Dedifferentiated amniotic fluid mesenchymal stem cell (primary cell): Measurements from ENCODE around the gene ZSCAN5A.
"Not testable (repeated sequence)": the region's sequence is repeated elsewhere in the genome, so short reads cannot be mapped to it uniquely, and the experiment has no call there.

Source experiments
- DNase-seq: peaks from one replicate; pipeline ENCODE4 v3.0.0-alpha.2; 2016; ENCODE audit errors: extremely low spot score

The ZSCAN5A gene

DNA sequence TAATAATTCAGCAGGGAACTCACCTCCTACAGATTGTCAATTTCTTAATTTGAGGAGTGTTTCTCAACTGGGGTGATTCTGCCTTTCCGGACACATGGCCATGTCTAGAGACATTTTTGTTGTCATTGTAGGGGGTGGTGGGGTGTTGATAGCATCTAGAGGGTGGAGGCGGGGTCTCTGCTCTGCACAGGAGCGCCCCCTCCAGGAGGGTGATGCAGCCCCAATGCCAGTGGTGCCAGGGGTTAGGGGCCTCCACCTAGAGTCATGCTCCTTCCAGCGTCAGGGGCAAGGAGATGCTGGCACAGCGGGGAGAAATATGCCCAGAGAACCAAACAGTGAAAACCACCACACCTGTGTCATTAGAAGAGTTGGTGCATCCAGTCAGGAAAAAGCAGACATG lies 107.1 kb downstream of the ZSCAN5A start:
- DNase-seq: not testable (repeated sequence)

DNA sequence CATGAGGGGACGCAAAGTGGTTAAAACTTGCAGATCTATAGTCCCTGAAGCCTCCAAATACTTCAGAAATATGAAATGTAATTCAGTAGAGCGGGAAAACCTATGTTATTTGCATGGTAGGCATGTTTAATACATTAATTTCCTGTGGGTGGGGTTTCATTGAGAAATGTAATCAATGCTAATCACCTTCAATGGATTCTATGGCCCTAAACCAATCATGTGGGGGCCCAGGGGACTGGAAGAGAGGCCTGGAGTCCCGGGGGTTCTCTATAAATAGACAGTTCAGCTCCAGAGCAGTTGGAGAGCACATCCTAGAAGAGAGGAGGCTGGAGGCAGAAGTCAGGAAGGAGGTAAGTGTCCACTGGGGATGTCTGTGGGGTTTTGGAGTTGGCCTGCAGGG lies 112.7 kb downstream of the ZSCAN5A start, which contains the start of gene ZSCAN5C:
Gene ZSCAN5C, plus strand, starts transcription at position 301 of the 400 bp plus-strand sequence. CDS start 3,641 bp downstream, outside the sequence.
- DNase-seq: no peak

DNA sequence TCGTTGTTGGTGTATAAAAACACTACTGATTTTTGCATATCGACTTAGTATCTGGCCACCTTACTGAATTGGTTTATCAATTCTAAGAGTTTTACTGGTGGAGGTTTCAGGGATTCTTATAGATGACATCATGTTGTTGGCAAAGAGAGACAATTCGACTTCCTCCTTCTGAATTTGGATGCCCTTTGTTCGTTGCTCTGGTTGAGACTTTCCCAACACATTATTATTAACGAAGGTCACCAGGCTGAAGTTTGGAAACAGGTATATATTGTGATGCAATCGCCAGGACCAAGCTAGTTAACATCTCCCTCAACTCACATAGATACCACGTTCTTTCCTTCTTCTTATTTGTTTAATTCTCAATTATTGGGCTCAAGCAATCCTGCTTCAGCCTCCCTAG lies 115.0 kb downstream of the ZSCAN5A start:
- no peak for DNase-seq

DNA sequence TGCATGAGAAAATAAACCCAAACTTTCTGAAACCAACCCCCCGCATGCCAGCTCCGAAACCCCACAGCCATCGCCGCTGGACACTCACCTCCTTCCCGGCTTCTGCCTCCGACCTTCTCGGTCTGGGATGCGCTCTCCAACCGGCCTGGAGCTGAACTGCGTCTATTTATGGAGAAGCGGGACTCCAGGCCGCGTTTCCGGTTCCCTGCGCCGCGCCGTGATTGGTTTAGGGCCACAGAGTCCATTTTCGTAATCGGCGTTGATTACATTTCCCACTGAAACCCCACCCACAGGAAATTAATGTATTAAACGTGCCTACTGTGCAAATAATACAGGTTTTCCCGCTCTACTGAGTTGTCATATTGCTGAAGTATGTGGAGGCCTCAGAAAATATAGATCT lies 117.0 kb downstream of the ZSCAN5A start, which contains the start of gene ZSCAN5B:
Gene ZSCAN5B, minus strand, starts transcription at position 138 of the 400 bp plus-strand sequence. CDS start 4,731 bp downstream, outside the sequence.
- not testable (repeated sequence) for DNase-seq

DNA sequence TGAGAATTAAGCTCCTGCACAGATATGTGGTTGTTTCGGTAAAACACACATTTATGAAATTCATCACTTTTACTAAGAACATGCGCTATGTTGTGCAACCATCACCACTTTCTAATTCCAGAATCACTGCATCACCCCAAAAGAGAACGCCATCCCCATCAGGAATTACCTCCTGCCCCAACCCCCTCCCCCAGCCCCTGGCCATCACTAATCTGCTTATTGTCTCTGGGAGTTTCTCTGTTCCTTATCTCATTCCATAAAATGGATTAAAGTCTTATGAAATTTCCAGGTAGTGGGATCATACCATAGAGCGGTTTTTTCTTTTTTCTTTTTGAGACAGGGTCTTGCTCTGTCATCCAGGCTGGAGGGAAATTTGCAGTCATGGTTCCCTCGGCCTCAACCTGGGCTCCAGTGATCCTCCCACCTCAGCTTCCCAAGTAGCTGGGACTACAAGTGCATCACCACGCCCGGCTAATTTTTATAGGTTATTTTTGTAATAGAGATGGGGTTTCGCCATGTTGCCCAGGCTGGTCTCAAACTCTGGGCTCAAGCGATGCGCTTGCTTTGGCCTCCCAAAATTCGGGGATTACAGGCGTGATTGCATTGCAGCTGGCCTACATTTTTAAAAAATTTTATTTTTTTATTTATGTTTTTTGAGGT lies 120.5 kb downstream of the ZSCAN5A start:
- DNase-seq: no peak

DNA sequence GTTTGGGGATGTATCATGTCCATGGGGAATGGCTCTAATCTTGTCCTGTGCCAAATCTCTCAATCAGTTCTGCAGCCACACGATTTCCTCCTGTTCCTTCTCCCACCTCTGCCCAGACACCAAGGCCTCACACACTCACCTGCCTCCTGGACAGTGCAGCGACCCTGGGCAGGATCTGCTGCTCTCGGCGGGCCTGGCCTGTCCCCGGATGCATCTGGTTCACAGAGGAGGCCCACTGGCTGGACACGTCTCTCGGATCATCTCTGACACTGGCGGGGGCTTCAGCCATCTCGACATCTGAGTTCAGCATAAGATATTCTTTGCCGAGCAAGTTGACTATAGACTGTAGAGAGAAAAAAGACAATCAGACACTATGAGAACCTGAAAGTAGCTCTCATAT lies 122.9 kb downstream of the ZSCAN5A start:
- no peak for DNase-seq

DNA sequence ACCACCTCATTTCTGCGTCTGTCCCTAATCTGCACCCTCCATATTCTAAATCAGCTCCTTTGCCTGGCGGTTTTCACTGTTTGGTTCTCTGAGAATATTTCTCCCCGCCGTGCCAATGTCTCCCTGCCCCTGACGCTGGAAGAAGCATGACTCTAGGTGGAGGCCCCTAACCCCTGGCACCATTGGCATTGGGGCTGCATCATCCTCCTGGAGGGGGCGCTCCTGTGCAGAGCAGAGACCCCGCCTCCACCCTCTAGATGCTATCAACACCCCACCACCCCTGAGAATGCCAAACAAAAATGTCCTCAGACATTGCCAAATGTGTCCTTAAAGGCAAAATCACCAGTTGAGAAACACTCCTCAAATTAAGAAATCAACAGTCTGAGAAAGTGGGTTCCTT lies 123.5 kb downstream of the ZSCAN5A start:
- no peak for DNase-seq

DNA sequence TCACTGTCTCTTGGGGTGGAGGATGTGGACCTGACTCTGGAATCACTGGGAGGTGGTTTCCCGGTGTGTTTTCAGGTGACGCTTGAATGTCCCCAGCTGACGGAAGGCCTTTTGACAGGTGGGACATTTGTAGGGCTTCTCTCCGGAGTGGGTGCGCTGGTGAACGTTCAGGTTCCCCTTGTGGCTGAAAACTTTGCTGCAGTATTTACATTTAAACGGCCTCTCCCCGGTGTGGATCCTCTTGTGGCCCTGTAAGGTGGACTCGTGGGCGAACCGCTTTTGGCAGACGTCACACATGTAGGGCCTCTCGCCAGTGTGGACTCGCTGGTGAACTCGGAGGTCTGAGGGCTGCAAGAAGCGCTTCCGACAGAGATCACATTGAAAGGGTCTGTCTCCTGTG lies 124.9 kb downstream of the ZSCAN5A start:
- no peak for DNase-seq

DNA sequence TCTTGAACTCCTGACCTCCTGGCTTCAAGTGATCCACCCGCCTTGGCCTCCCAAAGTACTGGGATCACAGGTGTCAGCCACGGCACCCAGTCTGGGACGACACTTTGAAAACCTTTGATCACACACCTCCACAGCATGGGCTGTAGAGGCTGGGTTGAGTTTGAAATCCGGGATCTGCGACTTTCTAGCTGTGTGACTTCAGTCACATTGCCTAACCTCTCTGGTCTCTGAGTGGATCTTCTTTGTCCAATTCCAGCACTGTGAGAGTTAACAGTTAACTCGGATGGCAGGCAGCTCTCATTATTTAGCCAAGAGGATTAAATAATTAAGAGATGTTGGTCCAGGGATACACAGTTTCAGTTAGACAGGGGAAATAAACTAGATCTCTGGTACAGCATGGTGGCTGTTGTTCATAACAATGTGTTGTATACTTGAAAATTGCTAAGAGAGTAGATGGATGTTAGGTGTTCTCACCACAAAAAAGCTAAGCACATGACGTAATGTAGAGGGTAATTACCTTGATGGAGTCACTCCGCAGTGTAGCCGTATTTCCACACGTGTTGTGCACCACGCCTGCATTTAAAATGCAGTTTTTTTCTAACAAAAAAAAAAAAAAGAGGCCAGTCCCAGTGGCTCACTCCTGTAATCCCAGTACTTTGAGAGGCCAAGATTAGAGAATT lies 136.9 kb downstream of the ZSCAN5A start:
- no peak for DNase-seq

DNA sequence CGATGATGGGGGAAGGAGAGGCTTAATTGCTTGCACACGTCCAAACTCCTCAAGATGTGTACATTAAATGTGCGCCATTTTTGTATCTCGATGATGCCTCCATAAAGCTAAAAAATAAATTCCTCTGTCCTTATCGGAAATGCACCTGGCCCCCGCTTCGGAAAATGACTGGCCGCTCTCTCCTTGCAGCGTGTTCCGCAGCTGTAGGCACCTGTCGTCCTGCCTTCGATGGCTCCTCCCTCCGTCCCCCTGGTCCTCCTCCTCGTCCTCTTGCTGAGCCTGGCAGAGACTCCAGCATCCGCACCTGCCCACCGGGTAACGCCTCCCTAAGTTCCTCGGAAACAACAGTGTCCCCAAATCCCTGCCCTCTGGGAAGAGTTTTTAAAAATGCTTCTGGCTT lies 137.8 kb downstream of the ZSCAN5A start:
- no peak for DNase-seq

DNA sequence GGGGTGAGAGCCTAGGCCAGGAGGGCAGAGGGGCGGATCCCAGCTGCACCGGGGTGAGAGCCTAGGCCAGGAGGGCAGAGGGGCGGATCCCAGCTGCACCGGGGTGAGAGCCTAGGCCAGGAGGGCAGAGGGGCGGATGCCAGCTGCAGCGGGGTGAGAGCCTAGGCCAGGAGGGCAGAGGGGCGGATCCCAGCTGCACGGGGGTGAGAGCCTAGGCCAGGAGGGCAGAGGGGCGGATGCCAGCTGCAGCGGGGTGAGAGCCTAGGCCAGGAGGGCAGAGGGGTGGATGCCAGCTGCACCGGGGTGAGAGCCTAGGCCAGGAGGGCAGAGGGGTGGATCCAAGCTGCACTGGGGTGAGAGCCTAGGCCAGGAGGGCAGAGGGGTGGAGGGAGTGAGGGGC lies 138.3 kb downstream of the ZSCAN5A start:
- DNase-seq: not testable (repeated sequence)

DNA sequence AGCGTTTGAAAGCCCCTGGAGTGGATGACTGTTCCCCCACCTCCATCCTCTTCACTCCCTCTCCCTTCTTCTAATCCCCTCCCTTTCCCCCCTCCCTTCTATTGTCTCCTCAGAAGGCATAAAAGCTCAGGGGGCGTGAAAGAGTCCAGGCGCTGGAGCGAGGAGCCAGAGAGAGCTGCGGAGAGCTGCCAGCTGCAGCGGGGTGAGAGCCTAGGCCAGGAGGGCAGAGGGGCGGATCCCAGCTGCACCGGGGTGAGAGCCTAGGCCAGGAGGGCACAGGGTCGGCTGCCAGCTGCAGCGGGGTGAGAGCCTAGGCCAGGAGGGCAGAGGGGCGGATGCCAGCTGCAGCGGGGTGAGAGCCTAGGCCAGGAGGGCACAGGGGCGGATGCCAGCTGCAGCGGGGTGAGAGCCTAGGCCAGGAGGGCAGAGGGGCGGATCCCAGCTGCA lies 138.8 kb downstream of the ZSCAN5A start, which contains the start of gene GALP:
Gene GALP, plus strand, starts transcription at position 148 of the 447 bp plus-strand sequence. CDS start 1,101 bp downstream, outside the sequence.
- DNase-seq: not testable (repeated sequence)

DNA sequence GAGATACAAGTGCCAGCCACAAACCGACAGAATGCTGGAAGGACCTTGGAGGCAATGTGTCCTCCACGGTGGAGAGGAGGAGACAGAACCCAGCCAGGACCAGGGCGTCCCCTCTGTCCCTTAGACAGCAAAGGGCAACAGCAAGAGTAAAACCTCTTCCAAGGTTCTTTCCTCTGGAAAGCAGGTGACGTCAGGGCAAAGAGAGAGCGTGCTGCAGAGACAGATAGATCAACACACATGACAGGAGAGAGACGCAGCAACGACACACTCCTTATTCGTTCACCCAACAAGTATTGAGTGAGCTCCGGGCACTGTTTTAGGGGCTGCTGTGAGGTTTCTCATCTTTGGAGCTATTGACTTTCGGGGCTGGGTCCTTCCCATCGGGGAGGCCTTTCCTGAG lies 140.1 kb downstream of the ZSCAN5A start:
- no peak for DNase-seq

DNA sequence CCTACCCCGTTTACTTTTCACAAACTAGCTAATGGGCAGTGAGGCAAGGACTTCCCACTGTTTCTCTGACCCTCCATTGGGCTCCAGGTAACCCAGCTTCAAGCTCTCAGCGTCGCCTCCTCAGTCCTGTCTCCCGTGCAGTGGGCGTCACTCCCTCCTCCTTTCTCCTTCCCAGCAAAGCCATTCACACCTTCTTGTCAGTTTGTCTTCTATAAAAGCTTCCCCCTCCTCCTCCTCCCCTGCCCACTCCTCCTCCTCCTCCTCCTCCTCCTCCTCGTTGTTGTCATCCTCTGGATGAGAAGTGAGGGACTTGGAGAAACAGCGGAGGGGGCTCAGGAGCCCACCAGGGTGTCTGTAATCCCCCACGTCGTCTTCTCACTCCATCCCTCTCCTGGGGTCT lies 140.6 kb downstream of the ZSCAN5A start:
- no peak for DNase-seq
